GM13977 (cell line): ENCODE data around the gene ARID3A.

ENCODE experiments used
- DNase-seq: peaks from one replicate; pipeline ENCODE4 v3.0.0; 2012; ENCODE audit warnings: low spot score
- in situ Hi-C: fragments of 300-500 bp; cut with MboI; formaldehyde crosslinking; loops from one replicate; pipeline ENCODE4 v1.12.0; 2022; ENCODE audit warnings: low sequenced_read_pairs, low pct_unique_long_range_greater_than_20kb, mixed read lengths, inconsistent platforms; ENCODE audit not compliant: unreplicated experiment
- TF ChIP-seq, protein P1 (sequence below): IDR thresholded peaks from 2 replicates; pipeline ENCODE4 v1.5.1; 2012; ENCODE audit warnings: mild to moderate bottlenecking, control low read depth; ENCODE audit not compliant: insufficient read depth; ENCODE audit errors: extremely low read depth, missing control alignments

The ARID3A gene

DNA sequence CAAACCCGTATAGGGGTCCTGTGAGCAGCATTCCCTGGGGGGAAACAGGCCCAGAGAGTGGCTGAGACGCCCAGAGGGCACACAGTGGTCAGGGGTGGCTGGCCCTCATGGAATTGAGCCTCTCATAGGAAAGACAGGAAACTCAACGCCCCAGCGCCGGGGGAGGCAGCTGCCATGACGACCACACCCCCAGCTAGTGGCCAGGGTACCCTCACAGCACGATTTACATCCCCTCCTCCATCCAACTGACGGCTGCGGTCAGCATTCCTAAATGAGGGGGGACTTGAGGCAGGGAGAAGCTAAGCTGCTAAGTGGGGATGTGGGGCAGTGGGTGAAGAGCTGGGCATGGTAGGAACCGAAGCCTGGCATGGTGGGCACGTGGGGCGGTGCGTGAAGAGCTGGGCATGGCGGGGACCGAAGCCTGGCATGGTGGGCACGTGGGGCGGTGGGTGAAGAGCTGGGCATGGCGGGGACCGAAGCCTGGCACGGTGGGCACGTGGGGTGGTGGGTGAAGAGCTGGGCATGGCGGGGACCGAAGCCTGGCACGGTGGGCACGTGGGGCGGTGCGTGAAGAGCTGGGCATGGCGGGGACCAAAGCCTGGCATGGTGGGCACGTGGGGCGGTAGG, 42.9 kb upstream of the ARID3A start:
- in situ Hi-C loops: no loop called here
- no peak for DNase-seq
- TF ChIP-seq, protein P1, sequence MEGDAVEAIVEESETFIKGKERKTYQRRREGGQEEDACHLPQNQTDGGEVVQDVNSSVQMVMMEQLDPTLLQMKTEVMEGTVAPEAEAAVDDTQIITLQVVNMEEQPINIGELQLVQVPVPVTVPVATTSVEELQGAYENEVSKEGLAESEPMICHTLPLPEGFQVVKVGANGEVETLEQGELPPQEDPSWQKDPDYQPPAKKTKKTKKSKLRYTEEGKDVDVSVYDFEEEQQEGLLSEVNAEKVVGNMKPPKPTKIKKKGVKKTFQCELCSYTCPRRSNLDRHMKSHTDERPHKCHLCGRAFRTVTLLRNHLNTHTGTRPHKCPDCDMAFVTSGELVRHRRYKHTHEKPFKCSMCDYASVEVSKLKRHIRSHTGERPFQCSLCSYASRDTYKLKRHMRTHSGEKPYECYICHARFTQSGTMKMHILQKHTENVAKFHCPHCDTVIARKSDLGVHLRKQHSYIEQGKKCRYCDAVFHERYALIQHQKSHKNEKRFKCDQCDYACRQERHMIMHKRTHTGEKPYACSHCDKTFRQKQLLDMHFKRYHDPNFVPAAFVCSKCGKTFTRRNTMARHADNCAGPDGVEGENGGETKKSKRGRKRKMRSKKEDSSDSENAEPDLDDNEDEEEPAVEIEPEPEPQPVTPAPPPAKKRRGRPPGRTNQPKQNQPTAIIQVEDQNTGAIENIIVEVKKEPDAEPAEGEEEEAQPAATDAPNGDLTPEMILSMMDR: no peak

DNA sequence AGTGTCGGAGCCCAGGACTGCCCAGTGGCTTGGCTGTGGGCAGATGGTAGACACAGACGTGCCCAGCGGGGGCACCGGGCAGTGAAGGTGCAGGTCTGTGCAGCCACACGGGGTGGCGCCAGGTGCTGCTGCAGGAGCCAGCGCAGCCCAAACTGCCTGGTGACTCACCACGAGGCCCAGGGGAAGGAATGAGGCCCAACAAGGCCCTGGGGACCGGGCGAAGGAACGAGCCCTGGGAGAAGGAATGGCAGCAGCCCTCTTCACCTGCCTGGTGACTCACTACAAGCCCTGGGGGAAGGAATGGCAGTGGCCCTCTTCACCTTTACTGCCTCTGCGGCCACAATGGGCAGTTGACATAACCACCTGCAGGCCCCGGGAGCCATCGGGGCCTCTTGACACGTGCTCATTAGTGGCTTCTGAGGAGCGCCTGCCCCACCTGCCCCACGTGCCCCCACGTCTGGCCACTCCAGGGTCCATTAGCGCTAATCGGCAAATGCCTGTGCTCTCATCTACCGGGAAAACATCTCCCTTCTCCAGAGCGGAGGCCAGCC, 42.1 kb upstream of the ARID3A start:
- no peak for DNase-seq
- TF ChIP-seq, protein P1: no peak
- in situ Hi-C loops: no loop called here

DNA sequence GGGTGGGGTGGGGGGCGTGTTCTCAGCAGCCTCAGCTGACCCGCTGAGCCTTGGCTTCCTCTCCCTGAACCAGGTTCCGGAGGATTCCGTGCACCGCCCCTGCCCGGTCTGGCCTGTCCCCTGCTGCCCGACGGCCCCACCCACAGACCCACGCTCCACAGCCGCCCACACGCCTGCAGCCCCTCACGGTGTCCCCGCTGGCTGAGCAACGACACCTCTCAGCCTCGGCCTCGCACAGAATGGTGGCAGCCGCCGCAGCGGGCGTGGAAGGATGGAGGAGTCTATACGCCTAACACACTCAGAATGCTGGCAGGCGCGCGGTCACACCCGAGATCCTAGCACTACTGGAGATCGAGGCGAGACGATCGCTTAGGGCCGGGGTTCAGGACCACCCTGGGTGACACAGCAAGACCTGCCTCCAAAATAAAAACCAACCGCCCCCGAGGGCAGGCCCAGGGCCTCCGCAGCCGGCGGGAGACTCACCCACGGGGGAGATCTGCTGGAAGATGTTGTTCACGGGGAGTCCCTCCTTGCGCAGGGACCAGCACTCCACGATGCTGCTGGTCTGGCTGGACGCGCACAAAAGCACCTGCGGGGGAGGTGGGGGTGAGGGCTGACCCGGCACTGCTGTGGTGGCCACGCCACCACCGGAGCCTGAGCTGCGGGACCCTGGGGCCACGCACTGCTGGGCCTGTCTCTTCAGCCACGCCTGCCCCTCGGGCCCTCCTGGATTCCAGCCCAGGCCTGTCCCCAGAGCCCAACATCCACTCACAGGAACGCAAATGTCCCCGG, 41.2 kb upstream of the ARID3A start:
- in situ Hi-C loops: no loop called here
- TF ChIP-seq, protein P1: no peak
- DNase-seq: no peak

DNA sequence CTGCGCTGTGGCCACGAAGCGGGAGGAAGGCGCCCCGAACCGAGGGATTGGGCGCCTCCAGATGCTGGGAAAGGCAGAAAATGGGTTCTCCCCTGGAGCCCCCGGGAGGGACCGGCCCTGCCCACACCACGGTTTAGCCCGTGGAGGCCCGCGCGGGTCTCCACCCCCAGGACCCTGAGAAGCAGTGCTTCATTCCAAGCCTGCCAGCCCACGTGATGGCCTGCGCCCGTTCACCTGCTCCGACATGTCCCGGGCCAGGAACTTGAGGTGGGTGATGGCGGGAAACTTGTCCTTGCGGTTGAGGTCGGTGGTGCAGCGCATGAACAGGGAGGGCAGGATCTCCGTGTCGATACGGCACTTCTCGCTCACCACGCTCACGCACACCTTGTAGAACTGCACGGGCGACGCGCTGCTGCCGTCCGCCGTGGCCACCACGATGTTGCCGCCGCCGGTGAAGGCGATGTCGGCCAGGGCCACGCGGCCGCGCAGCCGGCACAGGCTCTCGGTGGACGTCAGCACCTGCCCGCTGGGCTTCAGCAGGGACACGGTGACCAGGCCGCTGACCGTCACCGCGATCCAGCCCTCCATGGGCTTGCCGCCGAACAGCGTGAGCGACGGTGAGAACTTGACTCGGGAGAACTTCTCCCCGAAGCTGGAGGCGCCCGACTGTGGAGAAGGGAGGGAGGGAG, 40.2 kb upstream of the ARID3A start:
- no peak for DNase-seq
- in situ Hi-C loops: no loop called here
- TF ChIP-seq, protein P1: no peak

DNA sequence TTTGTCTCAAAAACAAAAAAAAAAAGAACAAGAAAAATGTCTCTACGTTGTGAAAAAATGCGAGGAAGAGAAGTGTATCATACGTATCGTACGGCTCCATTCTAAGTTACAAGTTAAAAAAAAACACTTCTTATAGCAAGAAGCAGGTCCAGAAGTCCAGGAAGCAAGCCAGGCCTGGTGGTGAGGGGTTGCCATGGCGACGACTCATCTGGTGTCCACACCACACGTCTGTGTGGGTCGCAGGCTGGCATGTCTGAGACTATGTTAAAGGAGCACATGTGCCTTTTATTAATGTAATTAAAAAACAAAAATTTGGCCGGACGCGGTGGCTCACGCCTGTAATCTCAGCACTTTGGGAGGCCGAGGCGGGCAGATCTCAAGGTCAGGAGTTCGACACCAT, 38.8 kb upstream of the ARID3A start:
- no peak for DNase-seq

DNA sequence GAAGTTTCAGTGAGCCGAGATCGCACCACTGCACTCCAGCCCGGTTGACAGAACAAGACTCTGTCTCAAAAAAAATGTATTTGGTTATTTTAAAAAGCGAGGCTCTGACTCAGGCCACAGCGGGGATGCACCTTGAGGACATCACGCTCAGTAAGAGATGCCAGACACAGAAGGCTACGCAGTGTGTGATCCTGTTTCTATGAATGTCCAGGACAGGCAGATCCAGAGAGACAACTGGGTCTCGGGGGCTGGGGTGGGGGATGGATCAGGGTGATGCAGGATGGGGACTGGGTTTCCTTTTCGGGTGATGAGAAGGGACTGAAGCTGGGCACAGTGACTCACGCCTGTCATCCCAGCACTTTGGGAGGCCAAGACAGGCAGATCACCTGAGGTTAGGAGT, 38.2 kb upstream of the ARID3A start:
- TF ChIP-seq, protein P1: no peak
- in situ Hi-C loops: no loop called here
- no peak for DNase-seq

More for the DNA sequence above, 38.8 kb upstream of the ARID3A start:
- TF ChIP-seq, protein P1: no peak
- in situ Hi-C loops: no loop called here
